ENCODE results near the gene C16orf92.

C16orf92 gene

DNA sequence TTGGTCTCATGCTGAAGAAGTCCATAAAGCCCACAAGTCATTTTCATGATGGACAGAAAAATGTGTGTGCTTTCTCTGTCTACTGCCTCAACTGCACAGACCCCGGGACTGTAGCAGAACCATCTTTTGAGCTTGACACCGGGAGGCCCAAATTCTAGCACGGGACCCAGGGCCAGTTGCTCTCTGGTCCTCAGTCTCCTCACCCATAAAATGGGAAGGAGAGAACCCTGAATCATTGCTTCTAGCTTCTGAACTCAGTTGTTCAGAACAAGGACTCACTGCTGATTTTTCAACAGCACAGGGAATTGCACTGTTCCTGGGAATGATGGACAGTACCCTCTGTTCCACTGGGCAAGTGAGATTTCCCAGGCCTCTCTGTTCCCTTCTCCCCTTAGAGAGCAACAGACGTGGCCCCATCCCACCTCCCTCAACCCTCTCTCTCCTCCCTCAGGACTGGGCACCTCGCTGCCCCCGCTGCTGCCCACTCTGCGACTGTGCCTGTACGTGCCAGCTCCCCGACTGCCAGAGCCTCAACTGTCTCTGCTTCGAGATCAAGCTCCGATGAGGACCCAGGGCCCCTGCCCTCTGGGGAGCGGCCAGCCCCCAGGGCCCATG is 40.4 kb downstream of the C16orf92 start:
- no peak for DNase-seq

DNA sequence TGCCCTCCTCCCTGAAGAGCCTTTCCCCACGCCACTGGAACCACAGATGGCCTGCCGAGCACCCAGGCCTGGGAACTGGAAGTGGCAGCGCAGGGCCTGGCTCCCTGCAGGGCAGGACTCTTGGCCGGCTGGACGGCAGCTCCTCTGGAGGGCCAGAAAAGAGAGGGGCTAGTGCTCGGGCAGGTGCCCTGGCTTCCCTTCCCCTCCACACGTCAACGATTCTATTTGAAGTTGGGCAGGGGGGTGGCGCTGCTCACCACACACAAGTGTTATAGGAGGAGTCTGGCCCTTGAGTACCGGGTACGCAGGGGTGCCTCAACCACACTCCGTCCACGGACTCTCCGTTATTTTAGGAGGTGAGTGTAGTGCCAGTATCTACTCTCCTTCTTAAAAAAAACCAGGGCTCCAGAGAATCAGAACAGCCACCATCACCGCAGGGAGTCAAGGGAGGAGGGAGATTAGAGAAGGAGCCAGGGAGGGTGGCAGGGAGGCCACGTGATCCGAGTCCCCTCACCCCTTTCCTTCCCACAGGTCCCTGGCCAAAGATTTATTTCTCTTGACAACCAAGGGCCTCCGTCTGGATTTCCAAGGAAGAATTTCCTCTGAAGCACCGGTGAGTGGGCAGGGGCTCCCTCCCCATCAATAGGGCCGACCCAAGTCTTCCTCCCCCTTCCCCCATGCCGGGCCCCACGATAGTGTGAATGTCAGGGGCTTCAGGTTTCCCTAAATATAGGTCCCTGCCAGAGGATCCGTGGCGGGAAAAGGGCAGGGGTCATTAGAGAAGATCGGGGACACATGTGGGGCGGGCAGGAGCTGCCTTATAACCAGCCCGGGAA is 41.1 kb downstream of the C16orf92 start:
- DNase-seq, result peak; percentile 45 to 54

DNA sequence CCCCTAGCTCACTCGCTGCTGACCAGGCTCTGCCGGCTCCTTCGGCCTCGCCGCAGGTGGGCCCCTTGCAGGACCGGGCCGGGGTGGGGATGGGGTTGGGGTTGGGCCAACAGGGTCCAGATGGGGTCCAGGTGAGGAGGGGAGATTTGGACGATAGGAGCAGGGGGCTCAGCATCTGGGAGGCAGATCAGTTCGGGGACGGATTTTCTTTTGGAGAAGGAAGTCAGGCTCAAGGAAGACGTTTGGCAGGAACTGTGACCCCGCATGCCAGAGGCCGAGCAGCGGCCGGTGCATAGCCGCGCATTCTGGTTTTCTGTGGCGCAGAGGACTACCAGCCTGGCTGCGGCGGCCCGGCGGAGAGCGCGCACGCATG is 41.7 kb downstream of the C16orf92 start:
- DNase-seq, result no peak

DNA sequence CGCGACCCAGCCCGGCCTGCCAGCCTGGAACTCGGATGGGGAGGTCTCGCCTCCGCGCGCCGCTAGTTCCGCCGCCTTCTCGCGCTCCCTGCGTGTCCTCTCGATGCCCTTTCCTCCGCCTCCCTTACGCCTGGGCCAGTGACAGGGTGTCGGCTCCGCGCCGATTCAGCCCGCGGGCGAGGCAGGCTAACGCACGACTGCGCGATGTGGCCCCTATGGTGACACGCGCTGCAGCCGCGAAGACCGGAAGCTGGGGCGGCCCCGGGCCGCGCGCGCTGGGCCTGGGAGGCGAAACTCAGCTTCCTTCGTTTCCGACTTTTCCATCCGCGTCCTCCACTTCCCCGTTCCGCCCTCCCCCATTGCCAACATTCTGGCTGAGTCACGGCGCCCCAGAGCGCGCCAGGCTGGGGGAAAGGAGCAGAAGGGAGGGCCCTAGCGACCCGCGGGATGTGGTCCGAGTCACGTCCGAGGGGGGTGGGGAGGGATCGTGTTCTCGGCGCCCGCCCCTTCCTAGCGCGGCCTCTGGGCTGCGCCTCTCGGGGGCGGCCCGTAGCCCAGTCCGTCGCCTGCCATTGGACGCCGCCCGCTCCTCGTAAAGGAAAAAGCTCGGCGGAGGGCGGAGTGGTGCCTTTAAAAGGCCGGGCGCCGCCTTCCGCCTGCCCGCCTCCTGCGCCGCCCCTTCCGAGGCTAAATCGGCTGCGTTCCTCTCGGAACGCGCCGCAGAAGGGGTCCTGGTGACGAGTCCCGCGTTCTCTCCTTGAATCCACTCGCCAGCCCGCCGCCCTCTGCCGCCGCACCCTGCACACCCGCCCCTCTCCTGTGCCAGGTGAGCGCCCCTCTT is 42.3 kb downstream of the C16orf92 start, which contains the start of gene ALDOA:
Gene ALDOA, plus strand, starts transcription at position 659 of the 841 bp plus-strand sequence. CDS start 1,138 bp downstream, outside the sequence.
- DNase-seq, result peak; percentile 89 to 97

DNA sequence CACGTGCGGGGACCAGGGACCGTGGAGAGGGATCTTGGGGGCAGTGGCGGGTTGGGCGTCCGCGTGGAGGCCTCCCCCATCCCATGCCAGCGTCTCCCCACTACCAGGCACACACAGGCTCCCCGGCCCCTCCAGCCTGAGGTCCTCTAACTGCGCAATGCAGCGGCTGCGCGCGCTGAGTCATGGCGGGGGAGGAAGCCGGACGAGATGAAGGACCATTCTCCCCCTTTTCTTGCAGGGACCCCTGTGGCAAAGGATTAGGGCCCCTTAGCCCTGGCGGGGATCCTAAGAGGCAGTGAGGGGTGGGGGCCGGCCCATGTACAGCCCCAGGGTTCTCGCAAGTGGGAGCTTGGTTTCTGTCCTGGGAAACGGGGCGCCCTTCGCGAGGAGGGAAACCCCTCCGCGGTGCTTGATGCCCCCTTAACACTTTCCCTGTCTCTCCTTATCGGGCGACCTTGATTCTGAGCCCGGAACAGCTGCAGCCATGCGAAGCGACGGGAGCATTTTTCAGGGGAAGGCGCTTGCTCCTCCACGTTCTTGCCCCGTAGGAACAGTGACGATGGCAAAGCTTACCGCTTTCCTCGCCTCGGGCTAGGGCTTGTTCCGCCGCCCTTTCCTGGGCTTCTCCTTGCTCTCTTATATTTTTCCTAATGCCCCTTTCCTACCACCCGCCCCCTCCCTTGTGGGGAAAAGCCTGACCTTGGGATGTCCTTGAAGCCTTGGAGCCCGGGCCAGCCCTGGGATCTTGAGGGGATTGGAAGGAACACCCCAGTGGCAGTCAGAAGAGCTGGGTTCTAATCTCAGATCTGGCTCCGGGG is 43.2 kb downstream of the C16orf92 start:
- DNase-seq, result no peak

DNA sequence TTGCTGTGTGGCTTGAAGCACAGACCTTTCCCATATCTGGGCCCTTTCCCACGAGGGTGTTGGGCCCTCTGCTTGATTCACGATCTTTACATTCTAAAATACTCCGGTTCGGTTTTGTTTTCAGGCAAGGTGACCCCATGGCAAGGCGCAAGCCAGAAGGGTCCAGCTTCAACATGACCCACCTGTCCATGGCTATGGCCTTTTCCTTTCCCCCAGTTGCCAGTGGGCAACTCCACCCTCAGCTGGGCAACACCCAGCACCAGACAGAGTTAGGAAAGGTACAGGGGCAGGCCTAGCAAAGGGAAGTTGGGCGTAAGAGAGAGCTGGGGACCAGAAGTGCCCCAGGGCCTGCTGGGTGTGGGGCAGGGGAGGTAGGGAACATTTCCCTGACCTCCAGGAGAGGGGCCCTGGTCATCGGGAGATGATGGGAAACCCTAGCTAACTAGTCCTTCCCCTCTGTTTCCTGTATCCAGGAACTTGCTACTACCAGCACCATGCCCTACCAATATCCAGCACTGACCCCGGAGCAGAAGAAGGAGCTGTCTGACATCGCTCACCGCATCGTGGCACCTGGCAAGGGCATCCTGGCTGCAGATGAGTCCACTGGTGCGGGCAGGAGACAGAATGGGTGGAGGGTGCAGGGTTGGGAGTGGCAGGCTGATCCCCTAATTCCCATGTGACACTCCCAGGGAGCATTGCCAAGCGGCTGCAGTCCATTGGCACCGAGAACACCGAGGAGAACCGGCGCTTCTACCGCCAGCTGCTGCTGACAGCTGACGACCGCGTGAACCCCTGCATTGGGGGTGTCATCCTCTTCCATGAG is 44.0 kb downstream of the C16orf92 start:
- no peak for DNase-seq

DNA sequence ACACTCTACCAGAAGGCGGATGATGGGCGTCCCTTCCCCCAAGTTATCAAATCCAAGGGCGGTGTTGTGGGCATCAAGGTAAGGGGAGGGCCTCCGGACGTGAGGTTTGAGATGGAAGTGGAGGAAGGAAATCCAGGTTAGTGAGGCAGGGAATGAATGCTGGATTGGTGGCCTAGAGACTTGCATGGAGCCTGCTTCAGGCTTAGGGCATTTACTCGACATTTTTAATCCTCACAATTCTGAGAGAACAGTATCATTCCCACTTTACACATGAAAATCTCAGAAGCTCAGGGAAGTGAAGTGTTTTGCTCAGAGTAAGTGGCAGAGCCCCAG is 44.6 kb downstream of the C16orf92 start:
- no peak for DNase-seq

DNA sequence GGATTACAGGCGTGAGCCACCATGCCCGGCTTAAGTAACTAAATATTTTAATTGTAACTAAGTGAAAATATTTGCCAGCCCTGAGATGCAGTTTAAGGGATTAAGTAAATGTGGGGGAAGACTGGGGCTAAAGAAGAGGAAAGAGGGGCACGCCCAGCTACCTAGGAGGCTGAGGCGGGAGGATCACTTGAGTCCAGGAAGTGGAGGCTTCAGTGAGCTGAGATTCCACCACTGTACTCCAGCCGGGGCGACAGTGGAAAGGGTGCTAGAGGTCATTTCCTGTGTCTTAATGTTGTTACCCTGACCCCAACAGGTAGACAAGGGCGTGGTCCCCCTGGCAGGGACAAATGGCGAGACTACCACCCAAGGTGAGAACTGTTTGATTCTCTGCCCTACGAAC is 45.3 kb downstream of the C16orf92 start:
- DNase-seq, result no peak

DNA sequence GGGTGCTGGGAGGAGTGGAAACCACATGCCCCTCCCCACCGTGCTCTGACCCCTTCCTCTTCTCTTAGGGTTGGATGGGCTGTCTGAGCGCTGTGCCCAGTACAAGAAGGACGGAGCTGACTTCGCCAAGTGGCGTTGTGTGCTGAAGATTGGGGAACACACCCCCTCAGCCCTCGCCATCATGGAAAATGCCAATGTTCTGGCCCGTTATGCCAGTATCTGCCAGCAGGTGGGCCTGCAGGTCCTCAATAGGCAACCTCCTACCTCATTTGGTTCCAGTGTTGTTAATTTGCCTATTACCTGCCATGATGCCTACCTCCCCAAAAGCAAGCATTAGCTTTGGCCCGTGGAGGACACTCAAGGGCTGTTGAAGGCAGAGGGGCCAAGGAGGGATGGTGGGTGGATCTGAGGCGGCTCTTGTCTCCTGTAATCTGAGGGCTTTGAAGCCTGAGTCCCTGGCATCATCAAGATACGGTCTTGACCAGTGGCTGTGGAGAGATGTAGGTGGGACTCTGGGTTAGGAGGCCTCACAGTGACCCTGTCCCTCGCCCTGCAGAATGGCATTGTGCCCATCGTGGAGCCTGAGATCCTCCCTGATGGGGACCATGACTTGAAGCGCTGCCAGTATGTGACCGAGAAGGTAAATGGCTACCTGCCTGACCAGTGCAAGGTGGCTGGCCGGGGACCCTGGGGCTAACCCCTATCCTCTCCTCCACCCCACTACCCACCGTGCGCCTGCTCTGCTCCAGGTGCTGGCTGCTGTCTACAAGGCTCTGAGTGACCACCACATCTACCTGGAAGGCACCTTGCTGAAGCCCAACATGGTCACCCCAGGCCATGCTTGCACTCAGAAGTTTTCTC is 46.0 kb downstream of the C16orf92 start:
- no peak for DNase-seq

DNA sequence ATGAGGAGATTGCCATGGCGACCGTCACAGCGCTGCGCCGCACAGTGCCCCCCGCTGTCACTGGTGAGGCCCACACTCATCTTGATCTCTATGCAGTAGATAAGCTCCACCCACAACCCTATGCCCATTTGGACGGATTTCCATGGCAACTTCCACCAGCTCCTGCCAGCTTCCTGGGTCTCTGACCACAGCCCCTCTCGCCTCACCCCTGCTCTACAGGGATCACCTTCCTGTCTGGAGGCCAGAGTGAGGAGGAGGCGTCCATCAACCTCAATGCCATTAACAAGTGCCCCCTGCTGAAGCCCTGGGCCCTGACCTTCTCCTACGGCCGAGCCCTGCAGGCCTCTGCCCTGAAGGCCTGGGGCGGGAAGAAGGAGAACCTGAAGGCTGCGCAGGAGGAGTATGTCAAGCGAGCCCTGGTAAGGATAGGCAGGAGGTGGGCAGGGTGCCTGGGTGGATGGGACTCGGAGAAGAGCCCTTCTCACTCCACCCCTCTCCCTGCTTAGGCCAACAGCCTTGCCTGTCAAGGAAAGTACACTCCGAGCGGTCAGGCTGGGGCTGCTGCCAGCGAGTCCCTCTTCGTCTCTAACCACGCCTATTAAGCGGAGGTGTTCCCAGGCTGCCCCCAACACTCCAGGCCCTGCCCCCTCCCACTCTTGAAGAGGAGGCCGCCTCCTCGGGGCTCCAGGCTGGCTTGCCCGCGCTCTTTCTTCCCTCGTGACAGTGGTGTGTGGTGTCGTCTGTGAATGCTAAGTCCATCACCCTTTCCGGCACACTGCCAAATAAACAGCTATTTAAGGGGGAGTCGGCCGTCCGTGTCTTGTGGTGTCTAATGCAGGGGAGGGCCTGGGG is 46.8 kb downstream of the C16orf92 start:
- no peak for DNase-seq

DNA sequence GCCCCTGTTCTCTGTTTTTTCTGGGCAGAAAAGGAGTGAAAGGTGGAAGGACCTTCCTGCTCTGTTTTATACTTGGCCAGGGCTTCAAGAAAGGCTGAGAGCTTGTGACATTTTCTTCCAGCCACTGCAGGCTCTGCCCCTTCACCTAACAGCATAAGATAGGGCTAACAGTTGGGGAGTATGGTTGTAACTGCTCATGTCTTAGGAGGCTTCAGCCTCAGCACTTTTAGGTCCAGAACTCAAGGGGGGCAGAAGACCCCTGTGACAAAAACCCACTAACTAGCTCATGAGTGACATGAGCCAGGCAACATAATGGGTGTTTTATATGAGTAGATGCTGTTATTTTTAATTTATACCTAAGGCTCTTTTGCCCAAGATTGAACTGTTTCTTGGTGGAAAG is 47.5 kb downstream of the C16orf92 start:
- DNase-seq, result no peak
